ENCODE results near the gene NRP1. TPM values are rescaled to one million over a fixed set of nuclear protein-coding genes. Genes with fewer than 3 reads are reported as not detected.

NRP1 gene
- total and polyA plus RNA-seq, 12 donors, result 45.3 to 229 (median 157) TPM

DNA sequence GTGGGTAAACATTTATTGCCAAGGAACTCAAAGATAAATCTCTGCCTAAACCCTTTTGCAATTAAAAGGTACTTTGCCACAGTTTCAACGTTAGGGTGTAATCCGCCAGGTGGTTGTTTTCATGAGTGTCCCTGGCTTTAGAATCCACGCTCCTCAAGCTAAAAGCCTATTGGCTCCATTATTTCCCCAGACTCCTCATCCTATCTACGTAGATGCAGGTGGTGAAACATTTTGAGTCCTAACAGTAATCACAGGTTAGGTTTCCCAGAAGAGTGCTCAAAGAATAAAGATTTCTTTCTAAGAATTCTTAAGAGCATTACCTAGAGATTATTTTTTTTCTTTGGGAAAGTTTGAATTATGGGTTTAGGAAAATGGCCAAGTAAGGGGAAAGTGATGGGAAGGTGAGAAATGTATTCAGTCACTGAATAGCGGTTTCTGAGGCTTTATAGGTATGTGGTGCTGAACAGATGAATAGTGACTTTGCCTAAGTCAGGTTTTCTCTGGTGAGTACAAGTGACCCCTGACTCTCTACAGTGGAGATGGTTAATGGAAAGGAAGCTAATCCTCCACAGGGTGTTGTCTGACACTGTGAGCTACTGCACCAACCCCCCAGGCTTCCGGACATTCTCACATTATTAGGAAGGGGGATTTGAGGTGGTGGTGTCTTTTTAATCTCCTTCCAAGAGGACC is 60.2 kb downstream of the NRP1 start:
- Histone ChIP-seq H3K9me3 (no peaks in the 10 kb centered on the region), H3K4me1 (peaks cover 20 to 99% (median 85%) of the 10 kb centered on the region in 9 donors), H3K36me3 (peaks cover 0 to 57% (median 12%) of the 10 kb centered on the region in 9 donors), H3K4me3 (peak overlapping the region in 3 of 10 donors; percentile 30 to 39 (median 31)), H3K27me3 (no peaks in the 10 kb centered on the region), H3K27ac (peak overlapping the region; percentile 66 to 99 (median 86))
- ATAC-seq, result no peak
- TF ChIP-seq, protein P1, sequence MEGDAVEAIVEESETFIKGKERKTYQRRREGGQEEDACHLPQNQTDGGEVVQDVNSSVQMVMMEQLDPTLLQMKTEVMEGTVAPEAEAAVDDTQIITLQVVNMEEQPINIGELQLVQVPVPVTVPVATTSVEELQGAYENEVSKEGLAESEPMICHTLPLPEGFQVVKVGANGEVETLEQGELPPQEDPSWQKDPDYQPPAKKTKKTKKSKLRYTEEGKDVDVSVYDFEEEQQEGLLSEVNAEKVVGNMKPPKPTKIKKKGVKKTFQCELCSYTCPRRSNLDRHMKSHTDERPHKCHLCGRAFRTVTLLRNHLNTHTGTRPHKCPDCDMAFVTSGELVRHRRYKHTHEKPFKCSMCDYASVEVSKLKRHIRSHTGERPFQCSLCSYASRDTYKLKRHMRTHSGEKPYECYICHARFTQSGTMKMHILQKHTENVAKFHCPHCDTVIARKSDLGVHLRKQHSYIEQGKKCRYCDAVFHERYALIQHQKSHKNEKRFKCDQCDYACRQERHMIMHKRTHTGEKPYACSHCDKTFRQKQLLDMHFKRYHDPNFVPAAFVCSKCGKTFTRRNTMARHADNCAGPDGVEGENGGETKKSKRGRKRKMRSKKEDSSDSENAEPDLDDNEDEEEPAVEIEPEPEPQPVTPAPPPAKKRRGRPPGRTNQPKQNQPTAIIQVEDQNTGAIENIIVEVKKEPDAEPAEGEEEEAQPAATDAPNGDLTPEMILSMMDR (IDR thresholded peaks at IDR 0.05), result no peak
- DNase-seq, result no peak
- intact Hi-C loops (cut with DNase I), result loop anchor here in 3 of 10 donors (5.0 to 10.0 kb wide), 3 partner anchors 53 to 79 kb away; partner anchors contain the start of gene NRP1 (in 2 of the 3)
- WGBS, 2 donors, result 58 to 60% methylated on average over 6 of the region's 6 CpGs

DNA sequence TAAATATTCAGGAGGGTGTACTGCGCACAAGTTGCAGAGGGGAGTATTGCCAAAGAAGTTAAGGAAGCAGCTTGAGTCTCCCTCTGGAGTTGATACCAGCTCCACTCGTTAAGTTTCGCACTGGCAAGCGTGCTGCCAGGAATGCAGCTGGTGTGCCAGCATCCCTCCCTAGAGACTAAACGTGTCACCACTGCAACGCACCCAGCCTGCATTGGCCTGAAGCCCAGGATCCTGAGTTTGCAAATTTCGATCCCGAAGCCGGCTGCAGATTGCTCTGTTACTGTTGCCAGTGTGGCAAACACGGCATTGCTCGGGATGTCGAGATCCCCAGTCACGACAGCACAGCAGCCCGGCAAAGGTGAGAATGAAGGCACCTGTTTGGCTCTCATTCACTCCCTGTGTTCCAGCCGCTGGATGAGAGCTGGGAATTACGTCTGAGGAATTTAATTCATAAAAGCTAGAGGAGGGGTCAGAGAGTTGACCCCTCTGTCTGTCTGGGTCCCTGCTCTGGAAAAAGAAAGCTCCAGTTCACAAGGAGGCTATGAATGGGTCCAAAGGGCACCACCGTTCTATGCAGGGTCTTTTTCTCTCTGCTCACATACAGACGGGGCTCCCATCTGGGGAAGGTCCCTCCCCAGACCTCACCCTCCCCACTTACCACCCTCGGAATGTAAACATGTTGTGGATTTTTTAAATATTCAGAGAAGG is 61.0 kb downstream of the NRP1 start:
- Histone ChIP-seq H3K27me3 (no peaks in the 10 kb centered on the region), H3K4me3 (peak overlapping the region in 8 of 10 donors; percentile 4 to 39 (median 30)), H3K36me3 (peaks cover 0 to 57% (median 20%) of the 10 kb centered on the region in 9 donors), H3K4me1 (peaks cover 20 to 99% (median 77%) of the 10 kb centered on the region in 9 donors), H3K27ac (peak overlapping the region; percentile 66 to 99 (median 86)), H3K9me3 (no peaks in the 10 kb centered on the region)
- 5 to 8% methylated on average over 19 of the region's 19 CpGs for WGBS, 2 donors
- TF ChIP-seq, protein P1 (IDR thresholded peaks at IDR 0.05), result peak in 4 of 9 donors; percentile 7 to 37 (median 33)
- peak; percentile 70 to 95 (median 90) for ATAC-seq
- intact Hi-C loops (cut with DNase I), result loop anchor here in 3 of 10 donors (5.0 to 10.0 kb wide), 3 partner anchors 54 to 79 kb away; partner anchors contain the start of gene NRP1 (in 2 of the 3)
- peak; percentile 86 to 87 for DNase-seq

DNA sequence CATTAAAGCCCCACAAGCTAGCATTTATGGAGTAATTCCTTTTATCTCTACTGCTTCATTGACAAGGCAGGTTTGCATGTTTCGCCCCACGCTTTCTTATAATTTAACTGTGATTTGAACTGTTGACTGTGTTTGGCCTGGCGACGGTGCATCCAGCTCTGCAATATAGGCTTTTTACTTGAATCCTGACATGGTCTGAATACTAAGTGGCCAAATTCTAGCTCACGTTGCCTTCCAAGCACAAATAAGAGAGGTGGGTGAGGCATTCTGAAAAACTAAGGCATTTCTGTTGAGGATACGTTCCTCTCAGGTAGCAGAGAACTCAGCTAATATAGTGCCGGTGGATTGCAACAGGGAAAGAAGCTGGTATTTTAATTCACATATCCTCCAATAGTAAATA is 61.8 kb downstream of the NRP1 start:
- Histone ChIP-seq H3K27ac (peak overlapping the region; percentile 66 to 99 (median 86)), H3K27me3 (no peaks in the 10 kb centered on the region), H3K36me3 (peaks cover 0 to 58% (median 22%) of the 10 kb centered on the region in 9 donors), H3K4me1 (peaks cover 16 to 95% (median 69%) of the 10 kb centered on the region in 9 donors), H3K9me3 (no peaks in the 10 kb centered on the region), H3K4me3 (peak overlapping the region in 7 of 10 donors; percentile 5 to 39 (median 31))
- no peak for DNase-seq
- intact Hi-C loops (cut with DNase I), result loop anchor here in 3 of 10 donors (5.0 to 10.0 kb wide), 3 partner anchors 55 to 78 kb away; partner anchors contain the start of gene NRP1 (in 2 of the 3)
- 36 to 47% methylated on average over 7 of the region's 7 CpGs for WGBS, 2 donors
- TF ChIP-seq, protein P1 (IDR thresholded peaks at IDR 0.05), result no peak
- peak in 2 of 8 donors; percentile 26 for ATAC-seq

DNA sequence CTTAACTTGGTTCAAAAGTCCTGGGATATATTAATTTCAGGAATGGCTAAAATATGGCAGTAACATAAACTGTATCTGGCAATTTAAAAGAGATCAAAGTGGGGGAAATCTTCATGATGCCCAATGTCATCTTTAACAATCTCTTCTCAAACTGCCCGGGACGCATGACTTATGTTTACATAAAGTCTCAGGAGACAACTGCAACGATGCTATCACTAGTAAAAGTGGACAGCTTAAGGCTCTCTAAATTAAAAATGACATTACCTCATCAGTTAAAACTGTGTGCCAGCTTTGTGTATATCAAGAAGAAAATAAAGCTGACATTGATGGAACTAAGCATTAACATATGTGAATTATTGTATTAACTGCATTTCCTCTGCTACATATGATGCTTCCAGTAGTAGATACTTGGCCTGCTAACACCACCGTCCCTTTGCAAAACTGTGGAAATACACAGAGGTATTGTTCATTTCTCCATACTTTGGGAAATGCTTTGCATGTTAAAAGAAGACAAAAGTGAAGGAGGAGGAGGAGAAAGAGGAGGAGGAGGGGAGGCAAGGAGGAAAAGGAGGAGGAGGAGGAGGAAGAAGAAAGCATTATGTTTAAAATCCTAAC is 62.4 kb downstream of the NRP1 start:
- DNase-seq (no peak), ATAC-seq (no peak)
- no peaks in the 10 kb centered on the region for H3K9me3 ChIP-seq
- H3K4me3 ChIP-seq, result peak overlapping the region in 4 of 10 donors; percentile 31 to 39 (median 36)
- intact Hi-C loops (cut with DNase I), result loop anchor here in 3 of 10 donors (5.0 to 10.0 kb wide), 3 partner anchors 55 to 77 kb away; partner anchors contain the start of gene NRP1 (in 2 of the 3)
- peaks cover 13 to 91% (median 64%) of the 10 kb centered on the region in 9 donors for H3K4me1 ChIP-seq
- peaks cover 0 to 64% (median 22%) of the 10 kb centered on the region in 9 donors for H3K36me3 ChIP-seq
- TF ChIP-seq, protein P1 (IDR thresholded peaks at IDR 0.05), result no peak
- H3K27me3 ChIP-seq, result no peaks in the 10 kb centered on the region
- H3K27ac ChIP-seq, result peak overlapping the region; percentile 66 to 99 (median 86)
- 11 to 13% methylated on average over 4 of the region's 4 CpGs for WGBS, 2 donors
